ENCODE measurements around the gene ABCC11.

DNA sequence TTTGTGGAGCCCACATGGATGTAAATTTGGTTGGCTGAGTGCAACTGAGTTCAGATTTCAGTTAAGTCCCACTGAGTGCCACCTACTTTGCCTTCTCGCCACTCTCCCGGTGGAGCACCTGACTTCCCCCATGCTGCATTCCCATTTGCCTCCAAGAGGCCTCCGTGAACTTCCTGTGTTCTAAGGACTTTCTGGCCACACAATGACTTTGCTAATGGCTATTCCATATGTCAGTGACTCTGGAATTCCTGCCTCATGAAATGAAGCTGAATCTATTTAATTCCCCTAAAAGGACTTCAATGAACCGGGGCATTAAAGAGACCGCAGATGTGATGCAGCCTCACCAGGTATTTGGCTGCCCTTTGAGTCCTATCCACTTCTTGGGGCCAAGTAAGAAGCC lies 121.5 kb downstream of the ABCC11 start:
- TF ChIP-seq, protein P1, sequence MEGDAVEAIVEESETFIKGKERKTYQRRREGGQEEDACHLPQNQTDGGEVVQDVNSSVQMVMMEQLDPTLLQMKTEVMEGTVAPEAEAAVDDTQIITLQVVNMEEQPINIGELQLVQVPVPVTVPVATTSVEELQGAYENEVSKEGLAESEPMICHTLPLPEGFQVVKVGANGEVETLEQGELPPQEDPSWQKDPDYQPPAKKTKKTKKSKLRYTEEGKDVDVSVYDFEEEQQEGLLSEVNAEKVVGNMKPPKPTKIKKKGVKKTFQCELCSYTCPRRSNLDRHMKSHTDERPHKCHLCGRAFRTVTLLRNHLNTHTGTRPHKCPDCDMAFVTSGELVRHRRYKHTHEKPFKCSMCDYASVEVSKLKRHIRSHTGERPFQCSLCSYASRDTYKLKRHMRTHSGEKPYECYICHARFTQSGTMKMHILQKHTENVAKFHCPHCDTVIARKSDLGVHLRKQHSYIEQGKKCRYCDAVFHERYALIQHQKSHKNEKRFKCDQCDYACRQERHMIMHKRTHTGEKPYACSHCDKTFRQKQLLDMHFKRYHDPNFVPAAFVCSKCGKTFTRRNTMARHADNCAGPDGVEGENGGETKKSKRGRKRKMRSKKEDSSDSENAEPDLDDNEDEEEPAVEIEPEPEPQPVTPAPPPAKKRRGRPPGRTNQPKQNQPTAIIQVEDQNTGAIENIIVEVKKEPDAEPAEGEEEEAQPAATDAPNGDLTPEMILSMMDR (IDR thresholded peaks at IDR 0.05), result no peak
- no peak for TF ChIP-seq POLR2A (IDR thresholded peaks at IDR 0.05)

Data from Peyer's patch (tissue), 4 donors.